GM12878 (cell line): ENCODE data around the gene DYNC1H1. TPM values are rescaled to one million over a fixed set of nuclear protein-coding genes. Genes with fewer than 3 reads are reported as not detected.

Source experiments
- ATAC-seq: fragments of 200-7000 bp; cut with Tn5 transposase; 3 replicates; pipeline ENCODE4 v1.9.1; 2020; ENCODE audit warnings: mild to moderate bottlenecking, moderate library complexity
- BruUV-seq: library from RNA; stranded (reverse); fragments of 400-500 nt; replicated peaks from 2 replicates; lab custom pipeline; 2021; lab: Mats Ljungman, UMichigan
- CTCF ChIA-PET: fragments of 300-600 bp; sonication (Branson Sonifier 250); formaldehyde crosslinking; extraction: SDS; loops from one replicate; lab custom pipeline; 2021; ENCODE audit warnings: inconsistent platforms; lab: Yijun Ruan, JAX
- POLR2A ChIA-PET: fragments of 350-600 bp; formaldehyde crosslinking; extraction: SDS; loops from one replicate; lab custom pipeline; 2021; ENCODE audit warnings: inconsistent platforms; lab: Charles Lee
- RAD21 ChIA-PET: fragments of 300-600 bp; sonication (Branson Sonifier 250); formaldehyde crosslinking; loops from one replicate; lab custom pipeline; 2023; ENCODE audit warnings: antibody characterized with exemption; ENCODE audit not compliant: unreplicated experiment; lab: Charles Lee
- SMC1A ChIA-PET: fragments of 300-600 bp; sonication (Branson Sonifier 250); formaldehyde crosslinking; loops from one replicate; lab custom pipeline; 2023; ENCODE audit not compliant: unreplicated experiment, uncharacterized antibody; lab: Charles Lee
- DNase-seq: peaks from one replicate; pipeline ENCODE4 v3.0.0-alpha.2; 2011; ENCODE audit warnings: low read depth, low spot score
- FAIRE-seq: peaks from 3 replicates; lab custom pipeline; 2011; peaks lifted over from hg19 to GRCh38; lab: Jason Lieb, UNC
- H2AFZ ChIP-seq: 2 replicates; pipeline ENCODE4 v1.6.0; 2011; ENCODE audit warnings: low read depth, low read length, control low read depth; ENCODE audit not compliant: control insufficient read depth
- H3K27ac ChIP-seq: 2 replicates; pipeline ENCODE4 v1.5.1; 2011; ENCODE audit warnings: control low read depth; ENCODE audit not compliant: control insufficient read depth, insufficient read depth
- H3K27me3 ChIP-seq, 2 experiments: replicated peaks in 1 of 2; 2 replicates each; pipeline versions ENCODE4 v1.6.0 to v1.6.1; 2011; ENCODE audit warnings: low read length in 1 of 2; ENCODE audit not compliant: control insufficient read depth in 2 of 2, insufficient read depth in 2 of 2
- H3K36me3 ChIP-seq, 2 experiments: 2 replicates each; pipeline ENCODE4 v1.5.1; 2011; ENCODE audit warnings: low read length in 1 of 2; ENCODE audit not compliant: control insufficient read depth in 2 of 2, insufficient read depth in 2 of 2
- H3K4me1 ChIP-seq: 2 replicates; pipeline ENCODE4 v1.6.1; 2011; ENCODE audit warnings: mild to moderate bottlenecking, low read length, moderate library complexity, mixed read lengths; ENCODE audit not compliant: control insufficient read depth, insufficient read depth
- H3K4me2 ChIP-seq: 2 replicates; pipeline ENCODE4 v1.6.0; 2011; ENCODE audit warnings: control low read depth; ENCODE audit not compliant: control insufficient read depth, insufficient read depth
- H3K4me3 ChIP-seq: fragments of 200-600 bp; sonication (generic); 2 replicates; pipeline ENCODE4 v1.5.1; 2016
- H3K79me2 ChIP-seq: 2 replicates; pipeline ENCODE4 v1.6.0; 2011; ENCODE audit warnings: low read length; ENCODE audit not compliant: control insufficient read depth, insufficient read depth
- H3K9ac ChIP-seq: 2 replicates; pipeline ENCODE4 v1.8.0; 2011; ENCODE audit warnings: low read length, control low read depth, mixed read lengths; ENCODE audit not compliant: control insufficient read depth, insufficient read depth
- H3K9me3 ChIP-seq: replicated peaks from 3 replicates; pipeline ENCODE4 v1.5.1; 2011; ENCODE audit warnings: mild to moderate bottlenecking, low read length; ENCODE audit not compliant: control insufficient read depth, insufficient read depth
- H4K20me1 ChIP-seq: 2 replicates; pipeline ENCODE4 v1.6.0; 2011; ENCODE audit not compliant: control insufficient read depth, insufficient read depth
- CEBPB ChIP-seq, 2 experiments: fragments of 150-350 bp in 1 of 2; IDR thresholded peaks; 2 replicates each; pipeline ENCODE4 v1.6.1; 2012 to 2014; ENCODE audit warnings: low read depth in 2 of 2, low read length in 2 of 2, borderline replicate concordance in 1 of 2, inconsistent platforms in 1 of 2
- CTCF ChIP-seq, 3 experiments: IDR thresholded peaks in 2 of 3; conservative IDR thresholded peaks in 1 of 3; 2 replicates each; pipeline ENCODE4 v1.5.1; 2011; ENCODE audit warnings: low read depth in 3 of 3, low read length in 3 of 3, mild to moderate bottlenecking in 3 of 3, control low read depth in 2 of 3, moderate library complexity in 2 of 3, inconsistent platforms in 1 of 3, mixed read lengths in 1 of 3; ENCODE audit not compliant: control insufficient read depth in 2 of 3, insufficient read depth in 1 of 3; ENCODE audit errors: extremely low read depth in 1 of 3
- DPF2 ChIP-seq: fragments of 450-650 bp; IDR thresholded peaks from 2 replicates; pipeline ENCODE4 v1.6.1; 2017; ENCODE audit warnings: mild to moderate bottlenecking
- GABPA ChIP-seq: IDR thresholded peaks from 2 replicates; pipeline ENCODE4 v1.6.1; 2014; ENCODE audit warnings: antibody characterized with exemption, low read depth, mild to moderate bottlenecking, inconsistent platforms
- IKZF1 ChIP-seq: fragments of 450-650 bp; conservative IDR thresholded peaks from 2 replicates; pipeline ENCODE4 v1.6.1; 2017; ENCODE audit warnings: antibody characterized with exemption, mild to moderate bottlenecking
- LARP7 ChIP-seq: fragments of 450-650 bp; IDR thresholded peaks from 2 replicates; pipeline ENCODE4 v1.6.1; 2017; ENCODE audit warnings: mild to moderate bottlenecking
- RB1 ChIP-seq: fragments of 450-650 bp; formaldehyde crosslinking; IDR thresholded peaks from 2 replicates; pipeline ENCODE4 v1.6.1; 2017; ENCODE audit warnings: mild to moderate bottlenecking, borderline replicate concordance
- RCOR1 ChIP-seq: conservative IDR thresholded peaks from 2 replicates; pipeline ENCODE4 v1.6.1; 2012; ENCODE audit warnings: low read depth, low read length, improper control_type of control experiment
- SIN3A ChIP-seq: IDR thresholded peaks from 2 replicates; pipeline ENCODE4 v1.6.1; 2012; ENCODE audit warnings: low read depth, low read length, improper control_type of control experiment
- WGBS: methylation state at CpG from one replicate; pipeline ENCODE4 v1.1.6; 2016; ENCODE audit warnings: low lambda C conversion rate; ENCODE audit not compliant: insufficient replicate concordance, insufficient coverage; ENCODE audit errors: missing lambda C conversion rate; 5-methylcytosine and 5-hydroxymethylcytosine counted together
- in situ Hi-C: fragments of 300-500 bp; cut with MboI; formaldehyde crosslinking; loops from 9 replicates; pipeline ENCODE4 v1.14.3; 2018; ENCODE audit warnings: mixed read lengths
- intact Hi-C: fragments of 100-400 bp; cut with micrococcal nuclease; formaldehyde crosslinking; loops from one replicate; pipeline ENCODE4 v1.14.2; 2022; ENCODE audit not compliant: unreplicated experiment
- polyA plus RNA-seq, 11 experiments: library from polyadenylated mRNA; depleted of rRNA in 4 of 11; unstranded in 6 of 11; stranded (reverse) in 5 of 11; fragments of >200 nt; fragmentation: Nextera tagmentation in 4 of 11; fragmentation: Illumina TruSeq in 1 of 11; extraction: Ambion mirVana in 4 of 11; extraction: Trizol in 1 of 11; gene quantifications; 1 replicate in 1 of 11; 2 replicates in 10 of 11; pipeline versions ENCODE4 v1.2.1 to v1.2.3, GENCODE V29; 2011 to 2016; ENCODE audit warnings: inconsistent platforms in 2 of 11, missing spikeins in 2 of 11, low read depth in 1 of 11
- total RNA-seq, 4 experiments: library from RNA; depleted of rRNA in 3 of 4; stranded (reverse); fragments of >200 nt in 3 of 4; fragmentation: Illumina TruSeq in 1 of 4; extraction: Trizol in 1 of 4; gene quantifications; 2 replicates each; pipeline versions ENCODE4 v1.2.1 to v1.2.3, GENCODE V29; 2013 to 2021

The DYNC1H1 gene
- total and polyA plus RNA-seq, 10 of the 15 experiments (the other 5 are each of a cell fraction or from before 2014, with no cell fraction given) = 38.4 to 291 (median 111) TPM

- peak overlapping the region; percentile 98 for H3K4me2 ChIP-seq
- peak; percentile 14 for ATAC-seq
- H3K9ac ChIP-seq = peak overlapping the region; percentile 84
- H2AFZ ChIP-seq = peak overlapping the region; percentile 67
- no peaks in the 10 kb centered on the region for H3K9me3 ChIP-seq
- 15% methylated on average over 29 of the region's 29 CpGs for WGBS
- BruUV-seq = TSS peak; percentile 97
- ChIA-PET SMC1A (interaction anchor here (1.0 to 2.8 kb wide), 7 partner anchors 9 to 242 kb away, joined by 4 to 16 read pairs (median 6); no protein-coding TSS in a partner anchor), RAD21 (interaction anchor here (0.9 to 2.2 kb wide), 9 partner anchors 13 to 366 kb away, joined by 3 to 11 read pairs (median 4); no protein-coding TSS in a partner anchor), POLR2A (interaction anchor here (0.7 to 2.6 kb wide), 4 partner anchors 10 to 218 kb away, joined by 3 to 11 read pairs (median 6); no protein-coding TSS in a partner anchor), CTCF (interaction anchor here (0.7 to 10.0 kb wide), 15 partner anchors 11 to 368 kb away, joined by 3 to 80 read pairs (median 4); partner anchors contain the start of gene MOK)
- H3K4me1 ChIP-seq = peaks cover 2% of the 10 kb centered on the region; the same call in 1 of the 2 replicates
- no peaks in the 10 kb centered on the region for H4K20me1 ChIP-seq
- peak overlapping the region; percentile 80 for H3K27ac ChIP-seq
- peak overlapping the region; percentile 96 for H3K4me3 ChIP-seq
- H3K36me3 ChIP-seq = no peaks in the 10 kb centered on the region
- no peak for DNase-seq
- in situ Hi-C loops (no loop called here), intact Hi-C loops (loop anchor here (2.0 to 10.0 kb wide), 5 partner anchors 16 to 369 kb away; partner anchors contain the start of genes DYNC1H1, PPP2R5C and ZNF839)
- TF ChIP-seq RCOR1 (no peak), LARP7 (no peak; the same call in 1 of the 2 replicates), DPF2 (peak; percentile 10; the same call in 1 of the 2 replicates), RB1 (no peak), GABPA (no peak), IKZF1 (no peak), CTCF (IDR thresholded peaks at IDR 0.05 in 2 of 3, conservative IDR thresholded peaks at IDR 0.05 in 1 of 3; ENCODE audit: control insufficient read depth in 2 of 3, extremely low read depth in 1 of 3, insufficient read depth in 1 of 3, low read depth in 3 of 3, low read length in 3 of 3) (no peak), SIN3A (0 out of 2 replicates have a peak, but pooled peaks have one; percentile 29), CEBPB (IDR thresholded peaks at IDR 0.05; ENCODE audit: borderline replicate concordance in 1 of 2, low read depth in 2 of 2, low read length in 2 of 2) (no peak)
- H3K79me2 ChIP-seq = peaks cover 10% of the 10 kb centered on the region
- FAIRE-seq = no peak
- no peaks in the 10 kb centered on the region for H3K27me3 ChIP-seq
Observed at GRCh38 chr14:101948666-101949216, 15.6 kb upstream of the DYNC1H1 start.
